ENCODE results near the gene SPACA9. TPM values are rescaled to one million over a fixed set of nuclear protein-coding genes. Genes with fewer than 3 reads are reported as not detected.

The SPACA9 gene
- total and polyA plus RNA-seq, 2 donors: 2.5 to 6.6 TPM

GRCh38 chr9:132853482-132853881, 25.2 kb upstream of the SPACA9 start:
- WGBS: 92% methylated on average over 4 of the region's 4 CpGs
- no peak for DNase-seq (ENCODE audit: extremely low spot score)
- Histone ChIP-seq H3K27ac (ENCODE audit: low read depth) (no peak overlapping the region), H3K36me3 (ENCODE audit: insufficient read depth) (no peaks in the 10 kb centered on the region), H3K4me1 (ENCODE audit: insufficient read depth) (no peaks in the 10 kb centered on the region), H3K4me3 (ENCODE audit: low read depth, low read length) (no peak overlapping the region)

GRCh38 chr9:132854832-132855231, 23.9 kb upstream of the SPACA9 start:
- Histone ChIP-seq H3K4me3 (ENCODE audit: low read depth, low read length) (no peak overlapping the region), H3K4me1 (ENCODE audit: insufficient read depth) (no peaks in the 10 kb centered on the region), H3K27ac (ENCODE audit: low read depth) (no peak overlapping the region), H3K36me3 (ENCODE audit: insufficient read depth) (no peaks in the 10 kb centered on the region)
- no peak for DNase-seq (ENCODE audit: extremely low spot score)
- WGBS: 82% methylated on average over 10 of the region's 10 CpGs

GRCh38 chr9:132855904-132856303, 22.8 kb upstream of the SPACA9 start:
- WGBS: 90% methylated on average over 5 of the region's 5 CpGs
- Histone ChIP-seq H3K4me1 (ENCODE audit: insufficient read depth) (no peaks in the 10 kb centered on the region), H3K27ac (ENCODE audit: low read depth) (no peak overlapping the region), H3K4me3 (ENCODE audit: low read depth, low read length) (no peak overlapping the region), H3K36me3 (ENCODE audit: insufficient read depth) (no peaks in the 10 kb centered on the region)
- no peak for DNase-seq (ENCODE audit: extremely low spot score)

GRCh38 chr9:132857031-132857430, 21.7 kb upstream of the SPACA9 start:
- no peaks in the 10 kb centered on the region for H3K4me1 ChIP-seq (ENCODE audit: insufficient read depth)
- 46% methylated on average over 8 of the region's 8 CpGs for WGBS
- no peak for DNase-seq (ENCODE audit: extremely low spot score)
- no peak overlapping the region for H3K27ac ChIP-seq (ENCODE audit: low read depth)
- no peaks in the 10 kb centered on the region for H3K36me3 ChIP-seq (ENCODE audit: insufficient read depth)
- no peak overlapping the region for H3K4me3 ChIP-seq (ENCODE audit: low read depth, low read length)

- Histone ChIP-seq H3K27ac (ENCODE audit: low read depth) (no peak overlapping the region), H3K4me1 (ENCODE audit: insufficient read depth) (no peaks in the 10 kb centered on the region), H3K4me3 (ENCODE audit: low read depth, low read length) (no peak overlapping the region), H3K36me3 (ENCODE audit: insufficient read depth) (no peaks in the 10 kb centered on the region)
- DNase-seq (ENCODE audit: extremely low spot score): no peak
- WGBS: 41% methylated on average over 24 of the region's 24 CpGs
Observed at GRCh38 chr9:132857616-132858342, 20.9 kb upstream of the SPACA9 start.

- Histone ChIP-seq H3K36me3 (ENCODE audit: insufficient read depth) (no peaks in the 10 kb centered on the region), H3K4me1 (ENCODE audit: insufficient read depth) (no peaks in the 10 kb centered on the region), H3K27ac (ENCODE audit: low read depth) (no peak overlapping the region), H3K4me3 (ENCODE audit: low read depth, low read length) (no peak overlapping the region)
- no peak for DNase-seq (ENCODE audit: extremely low spot score)
- 72% methylated on average over 7 of the region's 7 CpGs for WGBS
Observed at GRCh38 chr9:132858751-132859150, 19.9 kb upstream of the SPACA9 start.

- Histone ChIP-seq H3K36me3 (ENCODE audit: insufficient read depth) (no peaks in the 10 kb centered on the region), H3K4me1 (ENCODE audit: insufficient read depth) (no peaks in the 10 kb centered on the region), H3K4me3 (ENCODE audit: low read depth, low read length) (no peak overlapping the region), H3K27ac (ENCODE audit: low read depth) (no peak overlapping the region)
- DNase-seq (ENCODE audit: extremely low spot score): no peak
- 95% methylated on average over 3 of the region's 3 CpGs for WGBS
Observed at GRCh38 chr9:132861666-132862065, 17.0 kb upstream of the SPACA9 start.

- Histone ChIP-seq H3K4me1 (ENCODE audit: insufficient read depth) (no peaks in the 10 kb centered on the region), H3K27ac (ENCODE audit: low read depth) (no peak overlapping the region), H3K36me3 (ENCODE audit: insufficient read depth) (no peaks in the 10 kb centered on the region), H3K4me3 (ENCODE audit: low read depth, low read length) (no peak overlapping the region)
- 70% methylated on average over 6 of the region's 6 CpGs for WGBS
- no peak for DNase-seq (ENCODE audit: extremely low spot score)
Observed at GRCh38 chr9:132862533-132862932, 16.2 kb upstream of the SPACA9 start.

- WGBS: 91% methylated on average over 12 of the region's 12 CpGs
- no peak for DNase-seq (ENCODE audit: extremely low spot score)
- H3K36me3 ChIP-seq (ENCODE audit: insufficient read depth): no peaks in the 10 kb centered on the region
- H3K4me3 ChIP-seq (ENCODE audit: low read depth, low read length): no peak overlapping the region
- no peaks in the 10 kb centered on the region for H3K4me1 ChIP-seq (ENCODE audit: insufficient read depth)
- no peak overlapping the region for H3K27ac ChIP-seq (ENCODE audit: low read depth)
Observed at GRCh38 chr9:132863096-132863495, 15.6 kb upstream of the SPACA9 start.

GRCh38 chr9:132864277-132864676, 14.4 kb upstream of the SPACA9 start:
- DNase-seq (ENCODE audit: extremely low spot score): no peak

GRCh38 chr9:132864691-132865090, 14.0 kb upstream of the SPACA9 start:
- Histone ChIP-seq H3K4me3 (ENCODE audit: low read depth, low read length) (no peak overlapping the region), H3K27ac (ENCODE audit: low read depth) (no peak overlapping the region), H3K4me1 (ENCODE audit: insufficient read depth) (no peaks in the 10 kb centered on the region), H3K36me3 (ENCODE audit: insufficient read depth) (no peaks in the 10 kb centered on the region)
- WGBS: 67% methylated on average over 8 of the region's 8 CpGs
- DNase-seq (ENCODE audit: extremely low spot score): no peak

More at GRCh38 chr9:132864277-132864676, 14.4 kb upstream of the SPACA9 start:
- no peaks in the 10 kb centered on the region for H3K4me1 ChIP-seq (ENCODE audit: insufficient read depth)
- 85% methylated on average over 2 of the region's 2 CpGs for WGBS
- H3K4me3 ChIP-seq (ENCODE audit: low read depth, low read length): no peak overlapping the region
- no peaks in the 10 kb centered on the region for H3K36me3 ChIP-seq (ENCODE audit: insufficient read depth)
- H3K27ac ChIP-seq (ENCODE audit: low read depth): no peak overlapping the region

- no peak overlapping the region for H3K27ac ChIP-seq (ENCODE audit: low read depth)
- no peaks in the 10 kb centered on the region for H3K4me1 ChIP-seq (ENCODE audit: insufficient read depth)
- no peaks in the 10 kb centered on the region for H3K36me3 ChIP-seq (ENCODE audit: insufficient read depth)
- no peak for DNase-seq (ENCODE audit: extremely low spot score)
- no peak overlapping the region for H3K4me3 ChIP-seq (ENCODE audit: low read depth, low read length)
- WGBS: 84% methylated on average over 8 of the region's 8 CpGs
Observed at GRCh38 chr9:132866898-132867297, 11.8 kb upstream of the SPACA9 start.

GRCh38 chr9:132869266-132869665, 9.4 kb upstream of the SPACA9 start:
- H3K27ac ChIP-seq (ENCODE audit: low read depth): no peak overlapping the region
- WGBS: 95% methylated on average over 9 of the region's 9 CpGs
- DNase-seq (ENCODE audit: extremely low spot score): no peak
- H3K4me1 ChIP-seq (ENCODE audit: insufficient read depth): no peaks in the 10 kb centered on the region
- no peak overlapping the region for H3K4me3 ChIP-seq (ENCODE audit: low read depth, low read length)
- no peaks in the 10 kb centered on the region for H3K36me3 ChIP-seq (ENCODE audit: insufficient read depth)

- H3K4me1 ChIP-seq (ENCODE audit: insufficient read depth): no peaks in the 10 kb centered on the region
- H3K36me3 ChIP-seq (ENCODE audit: insufficient read depth): no peaks in the 10 kb centered on the region
- 77% methylated on average over 7 of the region's 7 CpGs for WGBS
- no peak overlapping the region for H3K4me3 ChIP-seq (ENCODE audit: low read depth, low read length)
- no peak for DNase-seq (ENCODE audit: extremely low spot score)
- no peak overlapping the region for H3K27ac ChIP-seq (ENCODE audit: low read depth)
Observed at GRCh38 chr9:132873403-132873802, 5.3 kb upstream of the SPACA9 start.

GRCh38 chr9:132875159-132875558, 3.5 kb upstream of the SPACA9 start:
- Histone ChIP-seq H3K4me3 (ENCODE audit: low read depth, low read length) (no peak overlapping the region), H3K36me3 (ENCODE audit: insufficient read depth) (no peaks in the 10 kb centered on the region), H3K27ac (ENCODE audit: low read depth) (no peak overlapping the region), H3K4me1 (ENCODE audit: insufficient read depth) (no peaks in the 10 kb centered on the region)
- WGBS: 83% methylated on average over 5 of the region's 5 CpGs
- no peak for DNase-seq (ENCODE audit: extremely low spot score)

Data from urinary bladder (tissue), 4 donors.